NCI-H774 (cell line): Measurements from ENCODE around the gene FNDC11.

Experiments used
- DNase-seq: peaks from one replicate; lab custom pipeline; 2025; lab: John Stamatoyannopoulos, UW

Gene FNDC11

DNA sequence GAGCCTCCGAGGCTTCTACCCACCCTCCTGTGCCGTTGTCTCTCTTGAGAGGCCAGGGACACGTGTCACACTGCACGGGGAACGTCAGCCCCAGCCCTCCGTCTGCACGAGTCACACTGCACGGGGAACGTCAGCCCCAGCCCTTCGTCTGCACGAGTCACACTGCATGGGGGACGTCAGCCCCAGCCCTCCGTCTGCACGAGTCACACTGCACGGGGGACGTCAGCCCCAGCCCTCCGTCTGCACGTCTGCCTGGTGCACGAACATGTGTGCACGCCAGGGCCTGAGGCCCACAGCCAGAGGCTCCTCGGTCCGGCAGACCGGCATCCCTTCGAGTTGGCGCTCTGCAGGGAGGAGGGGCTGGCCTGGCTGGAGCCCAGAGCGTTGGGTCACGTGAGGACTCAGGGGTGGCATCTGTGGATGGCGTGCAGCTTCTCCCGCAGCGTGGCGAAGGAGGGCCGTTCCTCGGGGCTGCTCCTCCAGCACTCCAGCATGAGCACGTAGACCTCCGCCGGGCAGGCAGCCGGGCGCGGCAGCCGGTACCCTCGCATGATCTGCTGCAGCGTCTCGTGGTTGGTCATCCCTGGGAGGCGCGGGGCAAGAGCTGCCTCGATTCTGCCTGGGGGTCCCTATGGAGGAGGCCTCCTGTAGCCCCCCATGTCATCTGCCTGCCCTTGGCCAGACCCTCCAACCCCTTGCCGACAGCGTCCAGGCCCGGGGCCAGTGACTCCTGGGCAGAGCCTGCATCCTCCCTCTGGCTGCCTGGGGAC, 13.4 kb upstream of the FNDC11 start:
- no peak for DNase-seq

DNA sequence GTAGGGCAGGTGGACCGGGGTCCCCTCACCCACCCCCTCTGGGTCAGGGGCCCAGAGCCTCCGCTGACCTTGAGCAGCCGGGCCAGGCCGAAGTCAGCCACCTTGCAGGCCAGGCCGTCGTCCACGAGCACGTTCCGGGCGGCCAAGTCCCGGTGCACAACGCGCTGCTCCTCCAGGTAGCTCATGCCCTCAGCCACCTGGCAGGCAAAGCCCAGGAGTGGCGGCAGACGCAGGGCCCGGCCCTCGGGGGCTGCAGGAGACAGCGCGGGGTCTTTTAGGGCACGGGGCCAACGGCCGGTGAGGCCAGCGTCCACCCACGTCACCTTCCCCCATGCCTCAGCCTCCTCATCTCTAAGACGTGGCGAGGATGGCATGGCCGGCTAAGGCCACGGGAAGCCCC, 12.6 kb upstream of the FNDC11 start:
- DNase-seq = no peak

DNA sequence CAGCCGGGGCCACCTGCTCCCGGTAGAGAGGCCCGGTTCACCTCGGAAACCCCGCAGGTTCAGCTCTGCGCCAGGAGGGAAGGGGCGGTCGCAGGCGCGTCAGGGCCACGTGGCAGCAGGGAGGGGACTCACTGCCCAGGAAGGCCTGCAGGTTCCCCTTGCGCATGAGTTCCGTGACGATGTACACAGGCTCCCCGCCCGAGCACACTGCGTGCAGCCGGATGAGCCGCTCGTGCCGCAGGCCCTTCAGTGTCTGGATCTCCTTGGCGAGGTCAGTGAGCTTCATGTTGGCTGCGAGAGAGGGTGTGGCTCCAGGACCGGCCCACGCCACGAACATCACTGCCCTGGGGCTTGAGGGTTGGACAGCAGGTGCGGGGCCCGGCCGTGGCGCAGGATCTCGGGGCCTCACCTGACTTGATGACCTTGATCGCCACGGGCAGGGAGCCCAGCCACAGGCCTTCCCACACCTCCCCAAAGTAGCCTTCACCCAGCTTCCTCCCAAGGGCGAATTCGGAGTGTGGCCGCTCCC, 11.9 kb upstream of the FNDC11 start:
- DNase-seq = peak; percentile 27

DNA sequence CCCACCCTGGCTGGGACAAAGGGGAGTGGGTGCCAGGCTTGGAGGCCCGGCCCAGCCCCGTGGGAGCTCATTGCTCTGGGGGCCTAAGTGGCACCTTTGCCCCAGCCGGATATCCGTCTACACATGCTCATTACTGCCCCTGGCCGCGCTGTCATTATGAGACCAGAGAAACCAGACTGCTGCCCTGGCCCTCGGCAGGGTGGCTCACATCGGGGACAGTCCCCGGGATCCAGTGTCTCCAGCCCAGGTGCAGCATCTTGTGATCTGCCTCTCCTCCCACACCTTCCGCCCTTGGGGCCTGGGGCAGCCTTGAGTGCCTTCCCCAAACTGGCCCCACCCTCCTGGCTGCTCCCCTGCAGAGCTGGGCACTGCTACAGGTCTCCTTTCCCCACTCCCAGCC, 11.3 kb upstream of the FNDC11 start:
- DNase-seq = no peak

DNA sequence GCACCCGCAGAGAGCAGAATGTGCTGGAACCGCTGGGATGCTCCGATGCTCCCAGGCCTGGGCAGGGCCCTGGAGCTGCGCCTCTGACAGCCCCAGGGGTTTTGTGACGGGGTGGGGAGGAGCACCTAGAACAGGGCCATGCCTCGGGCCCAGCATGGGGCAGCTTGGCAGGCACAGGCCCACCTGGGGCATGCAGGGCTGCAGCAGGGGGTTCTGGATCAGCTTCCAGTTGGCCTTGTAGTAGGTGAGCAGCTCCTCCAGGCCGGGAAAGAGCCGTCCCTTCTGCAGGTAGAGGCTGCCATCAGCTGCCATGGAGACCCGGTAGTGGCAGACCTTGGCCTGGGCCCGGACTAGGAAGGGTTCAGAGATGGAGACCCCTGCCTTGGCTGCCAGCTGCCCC, 10.8 kb upstream of the FNDC11 start:
- no peak for DNase-seq

DNA sequence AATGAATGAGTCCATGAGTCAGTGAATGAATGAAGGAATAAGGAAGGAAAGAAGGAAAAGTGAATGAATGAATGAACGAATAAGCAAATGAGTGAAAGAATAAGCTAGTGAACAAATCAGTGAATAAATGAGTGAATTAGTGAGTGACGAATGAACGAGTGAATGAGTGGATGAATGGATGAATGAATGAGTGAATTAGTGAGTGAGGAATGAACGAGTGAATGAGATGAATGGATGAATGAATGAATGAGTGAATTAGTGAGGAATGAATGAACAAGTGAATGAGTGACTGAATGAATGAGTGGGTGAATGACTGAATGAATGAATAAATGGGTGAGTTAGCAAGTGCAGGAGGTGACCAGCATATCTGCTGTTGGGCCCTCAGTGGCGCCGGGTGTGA, 10.2 kb upstream of the FNDC11 start:
- DNase-seq = no peak

DNA sequence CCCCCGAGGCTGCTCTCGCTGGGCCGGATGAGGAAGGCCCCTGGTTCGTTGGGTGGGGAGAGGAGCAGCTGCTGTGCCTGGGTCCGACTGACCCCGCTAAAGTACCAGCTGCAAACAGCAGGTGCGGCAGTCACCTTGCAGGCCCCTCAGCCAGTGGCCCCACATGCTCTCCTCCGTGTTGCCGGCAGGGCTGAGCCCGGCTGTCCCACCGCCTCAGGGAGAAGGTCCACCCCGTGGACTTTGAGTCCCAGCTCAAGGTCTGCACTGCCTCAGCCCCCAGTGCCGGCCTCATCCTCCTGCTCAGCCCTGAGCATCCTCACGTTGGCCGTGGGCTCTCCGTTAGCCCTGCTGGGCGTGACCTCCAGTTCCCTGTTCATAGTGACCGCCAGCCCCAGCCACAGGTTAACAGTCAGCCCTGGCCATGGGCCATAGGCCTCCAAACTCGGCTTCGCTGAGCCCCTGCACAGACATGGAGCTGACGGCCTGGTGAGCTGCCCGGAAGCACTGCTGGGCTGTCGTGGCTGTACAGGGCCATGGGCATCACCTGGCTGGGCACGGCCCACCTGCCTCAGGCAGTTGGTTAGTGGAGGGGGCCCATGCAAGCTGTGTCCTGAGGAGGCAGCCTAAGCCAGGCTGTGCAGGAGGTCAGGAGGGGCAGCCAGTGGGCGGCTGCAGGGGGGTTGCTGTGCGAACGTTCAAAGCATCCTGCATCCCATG, 9.6 kb upstream of the FNDC11 start:
- no peak for DNase-seq

DNA sequence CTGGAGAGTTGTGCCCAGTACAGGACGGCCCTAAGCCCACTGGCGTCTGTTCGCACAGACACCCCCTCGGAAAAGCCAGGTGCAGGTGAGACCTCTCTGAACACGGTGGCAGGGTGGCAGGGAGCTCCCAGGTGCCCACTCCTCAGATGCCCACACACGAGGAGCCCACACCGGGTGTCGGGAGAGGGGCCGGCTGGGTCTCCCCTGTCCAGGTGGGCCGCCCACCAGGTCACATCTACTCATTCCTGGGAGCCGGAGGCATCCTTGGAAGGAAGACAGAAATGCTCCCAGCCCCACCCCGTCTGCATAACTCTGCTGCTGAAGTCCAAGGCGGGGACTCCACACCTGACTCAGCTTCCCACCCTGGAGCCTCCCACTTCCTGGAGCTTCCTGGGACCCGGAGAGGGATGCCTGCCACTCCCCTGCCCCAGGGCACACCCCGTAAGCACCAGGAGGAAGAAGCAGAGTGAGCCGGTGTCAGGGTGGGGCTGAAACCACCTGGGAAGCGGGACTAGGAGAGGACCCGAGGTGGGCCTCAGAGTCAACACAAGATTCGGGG, 8.9 kb upstream of the FNDC11 start:
- no peak for DNase-seq

DNA sequence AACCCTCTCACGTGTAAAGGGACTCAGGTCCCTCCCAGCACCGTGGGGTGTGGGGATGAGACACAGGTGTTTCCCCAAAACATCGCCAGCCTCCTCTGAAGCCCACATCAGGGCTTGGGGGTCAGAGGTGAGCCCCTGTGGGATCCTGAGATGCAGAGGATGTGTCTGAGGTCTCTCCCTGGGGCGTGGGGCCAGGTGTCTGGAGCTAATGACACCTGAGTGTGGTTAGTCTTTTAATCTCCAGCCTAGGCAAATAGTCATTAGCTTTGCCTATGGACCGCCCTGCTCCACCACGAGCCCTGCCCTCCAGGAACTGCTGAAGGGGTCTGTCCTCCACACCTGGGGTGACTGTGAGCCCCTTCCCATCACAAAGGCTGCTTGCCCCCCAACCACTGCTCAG, 8.1 kb upstream of the FNDC11 start:
- no peak for DNase-seq

DNA sequence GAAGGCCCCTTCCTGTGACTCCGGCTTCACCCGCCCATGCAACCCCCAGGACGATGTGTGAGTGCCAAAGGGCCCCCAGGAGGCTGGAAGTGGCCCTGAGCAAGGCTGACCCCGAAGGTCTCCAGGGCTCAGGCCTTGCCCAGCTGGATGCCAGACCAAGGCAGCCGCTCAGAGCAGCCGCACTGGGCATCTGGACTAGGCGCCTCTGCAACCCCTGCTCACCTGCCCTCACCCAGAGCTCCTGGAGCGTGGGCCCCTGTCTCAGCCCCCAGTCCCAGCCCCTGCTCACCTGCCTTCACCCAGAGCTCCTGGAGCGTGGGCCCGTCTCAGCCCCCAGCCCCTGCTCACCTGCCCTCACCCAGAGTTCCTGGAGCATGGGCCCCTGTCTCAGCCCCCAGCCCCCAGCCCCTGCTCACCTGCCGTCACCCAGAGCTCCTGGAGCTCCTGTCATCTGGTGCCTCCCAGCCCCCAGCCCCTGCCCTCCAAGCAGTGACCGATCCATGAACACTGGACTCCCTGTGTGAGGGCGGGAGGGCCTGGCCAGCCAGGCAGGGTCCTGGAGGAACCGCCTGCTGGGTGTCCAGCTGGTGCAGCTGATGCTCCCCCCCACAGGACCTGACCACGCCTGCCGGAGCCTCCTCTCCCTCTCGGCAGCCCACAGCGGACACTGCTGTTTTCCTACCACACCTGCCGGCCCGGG, 7.6 kb upstream of the FNDC11 start:
- DNase-seq = no peak

DNA sequence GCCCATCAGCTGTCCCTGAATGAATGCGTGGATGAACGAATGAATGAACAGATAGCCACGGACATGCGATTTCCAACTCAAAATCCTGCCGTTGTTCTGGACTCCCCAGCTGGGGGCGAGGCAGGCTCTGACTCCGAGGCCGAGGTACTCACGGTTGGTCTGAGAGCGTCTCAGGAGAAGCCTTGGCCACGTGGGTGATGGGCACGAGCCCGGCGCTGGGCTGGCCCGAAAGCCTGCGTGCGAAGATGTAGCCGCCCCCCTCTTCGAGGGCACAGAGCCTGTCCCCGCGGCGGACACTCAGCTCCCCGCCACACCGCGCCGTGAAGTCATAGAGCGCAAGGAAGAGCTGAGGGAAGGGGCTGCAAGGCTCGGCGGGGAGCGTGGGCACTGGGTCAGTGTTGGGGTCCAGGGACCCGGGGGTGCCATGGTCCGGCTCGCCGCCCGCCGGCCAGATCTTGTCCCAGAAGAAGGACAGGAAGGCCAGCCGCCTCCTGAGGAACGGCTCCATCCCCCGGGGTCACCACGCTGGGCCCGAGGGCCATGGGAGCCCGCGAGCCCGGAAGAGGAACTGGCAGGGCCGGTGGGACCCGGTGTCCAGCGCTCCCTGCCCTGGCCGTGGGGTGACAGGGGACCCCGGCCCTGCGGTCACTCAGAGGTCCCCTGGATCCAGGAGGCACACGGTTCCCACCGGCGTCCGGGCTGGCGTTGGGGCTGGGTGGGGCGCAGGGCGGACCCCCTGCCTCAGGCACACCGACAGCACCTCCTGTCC, 6.8 kb upstream of the FNDC11 start:
- no peak for DNase-seq

DNA sequence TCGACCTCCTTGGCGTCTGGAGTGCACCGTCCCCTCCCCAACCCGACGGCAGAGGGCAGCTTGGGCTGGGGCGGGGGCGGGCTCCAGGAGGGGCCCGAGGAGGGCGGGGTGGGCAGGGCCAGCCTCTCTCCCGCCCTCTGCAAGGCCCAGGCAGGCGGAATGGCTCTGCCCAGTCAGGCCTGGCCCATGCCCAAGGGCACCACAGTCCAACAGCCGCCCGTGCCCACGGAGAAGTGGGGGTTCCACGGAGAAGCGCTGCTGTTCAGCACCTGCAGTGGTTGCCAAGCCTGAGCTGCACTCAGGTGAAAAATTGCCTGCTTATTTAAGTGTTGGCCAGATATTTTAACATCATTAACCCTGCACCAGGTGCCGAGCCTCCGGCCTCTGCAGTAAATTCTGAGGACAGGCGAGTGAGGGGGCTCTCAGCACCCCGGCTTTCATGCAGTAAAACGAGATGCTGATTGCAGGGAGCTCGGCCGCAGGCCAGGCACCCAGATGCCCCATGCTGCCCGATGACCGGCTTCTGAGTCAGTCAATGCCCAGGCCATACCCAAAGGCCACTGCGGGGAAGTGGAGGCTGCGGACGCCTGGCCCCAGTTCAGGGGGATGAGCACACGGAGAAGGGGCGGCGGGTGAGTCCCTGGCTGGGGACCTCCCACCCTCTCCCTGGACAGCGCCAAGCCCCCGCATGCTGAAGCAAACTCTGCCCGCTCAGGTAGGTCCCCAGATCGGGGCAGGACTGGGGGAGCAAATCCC, 6.1 kb upstream of the FNDC11 start, which contains the start of gene SRMS:
TSS of gene SRMS (minus strand) at position 25 of the 756 bp plus-strand sequence. CDS start 286 bp downstream, outside the sequence.
- no peak for DNase-seq

DNA sequence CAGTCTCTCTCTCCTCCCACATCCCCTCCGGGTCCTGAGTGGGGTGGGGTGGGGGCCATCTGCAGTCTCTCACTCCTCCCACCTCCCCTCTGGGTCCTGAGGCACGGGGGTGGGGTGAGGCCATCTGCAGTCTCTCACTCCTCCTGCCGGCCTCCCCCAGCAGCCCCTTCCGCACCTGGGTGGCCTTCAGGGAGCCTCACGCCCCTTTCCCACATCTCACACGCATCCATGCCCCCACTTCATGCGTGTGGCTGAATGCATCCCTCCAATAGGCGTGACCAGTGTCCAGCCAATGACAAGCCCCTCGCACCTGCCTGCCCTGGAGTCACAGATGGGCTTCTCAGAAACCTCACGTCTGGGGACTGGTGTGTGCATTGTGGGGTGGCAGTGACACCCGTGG, 5.4 kb upstream of the FNDC11 start:
- no peak for DNase-seq

DNA sequence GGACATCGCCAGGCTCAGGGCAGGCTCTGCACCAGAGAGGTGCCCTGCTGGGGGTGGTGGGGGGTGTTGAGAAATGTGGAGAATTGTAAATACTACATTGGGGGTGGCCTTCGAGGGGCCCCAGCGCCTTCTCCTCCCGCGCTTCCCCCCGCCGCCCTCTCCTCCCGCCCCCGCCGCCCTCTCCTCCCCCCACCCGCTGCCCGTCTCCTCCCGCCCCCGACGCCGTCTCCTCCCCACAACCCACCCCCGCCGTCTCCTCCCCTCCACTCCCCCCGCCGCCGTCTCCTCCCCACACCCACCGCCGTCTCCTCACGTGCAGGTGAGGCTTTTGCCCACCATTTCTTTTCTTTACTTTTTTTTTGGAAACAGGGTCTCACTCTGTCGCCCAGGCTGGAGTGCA, 4.9 kb upstream of the FNDC11 start:
- DNase-seq = no peak

DNA sequence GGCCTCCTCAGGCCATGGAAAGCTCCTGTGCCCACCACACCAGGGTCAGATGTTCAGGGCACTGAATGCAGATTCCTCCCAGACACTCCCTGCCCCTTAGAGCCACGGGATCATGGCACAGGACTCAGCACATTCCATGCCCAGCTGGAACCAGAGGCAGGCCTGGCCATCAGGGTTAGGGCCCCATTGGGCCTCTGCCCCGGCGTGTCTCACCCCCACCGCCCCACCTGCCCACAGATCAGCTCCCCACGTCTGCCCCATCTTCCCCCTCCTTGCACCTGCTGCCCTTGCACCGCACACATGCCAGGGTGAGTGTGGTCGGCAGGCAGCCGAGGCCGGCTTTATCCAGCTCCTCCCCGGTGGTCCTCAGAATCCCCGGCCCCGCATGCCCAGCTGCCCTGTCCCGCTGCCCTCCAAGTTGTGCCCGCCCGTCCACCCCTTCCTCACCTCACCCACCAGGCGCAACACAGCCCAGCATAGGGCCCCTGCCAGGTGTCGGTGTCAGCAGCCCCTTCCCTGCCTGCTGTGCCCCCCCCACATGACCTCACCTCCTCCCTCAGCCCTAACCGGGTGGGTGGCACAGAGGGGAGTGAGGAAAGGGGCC, 4.2 kb upstream of the FNDC11 start:
- no peak for DNase-seq

DNA sequence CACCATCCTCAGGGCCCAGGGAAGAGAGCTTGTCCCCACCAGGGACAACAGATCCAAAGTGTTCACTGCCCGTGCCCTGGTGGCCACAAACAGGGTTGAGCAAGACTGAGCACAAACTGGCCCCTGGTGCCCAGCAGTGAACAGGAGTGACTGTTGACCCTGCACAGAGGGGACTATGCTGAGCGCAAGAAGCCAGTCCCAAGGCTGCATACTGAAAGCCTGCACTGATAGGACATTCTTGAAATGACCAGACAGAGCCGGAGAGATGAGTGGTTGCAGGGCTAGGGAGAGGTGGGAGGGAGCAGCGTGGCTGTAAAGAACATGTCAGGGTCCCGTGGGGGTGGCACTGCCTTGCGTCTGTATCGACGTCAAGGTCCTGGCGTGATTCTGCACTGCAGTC, 2.9 kb upstream of the FNDC11 start:
- no peak for DNase-seq

DNA sequence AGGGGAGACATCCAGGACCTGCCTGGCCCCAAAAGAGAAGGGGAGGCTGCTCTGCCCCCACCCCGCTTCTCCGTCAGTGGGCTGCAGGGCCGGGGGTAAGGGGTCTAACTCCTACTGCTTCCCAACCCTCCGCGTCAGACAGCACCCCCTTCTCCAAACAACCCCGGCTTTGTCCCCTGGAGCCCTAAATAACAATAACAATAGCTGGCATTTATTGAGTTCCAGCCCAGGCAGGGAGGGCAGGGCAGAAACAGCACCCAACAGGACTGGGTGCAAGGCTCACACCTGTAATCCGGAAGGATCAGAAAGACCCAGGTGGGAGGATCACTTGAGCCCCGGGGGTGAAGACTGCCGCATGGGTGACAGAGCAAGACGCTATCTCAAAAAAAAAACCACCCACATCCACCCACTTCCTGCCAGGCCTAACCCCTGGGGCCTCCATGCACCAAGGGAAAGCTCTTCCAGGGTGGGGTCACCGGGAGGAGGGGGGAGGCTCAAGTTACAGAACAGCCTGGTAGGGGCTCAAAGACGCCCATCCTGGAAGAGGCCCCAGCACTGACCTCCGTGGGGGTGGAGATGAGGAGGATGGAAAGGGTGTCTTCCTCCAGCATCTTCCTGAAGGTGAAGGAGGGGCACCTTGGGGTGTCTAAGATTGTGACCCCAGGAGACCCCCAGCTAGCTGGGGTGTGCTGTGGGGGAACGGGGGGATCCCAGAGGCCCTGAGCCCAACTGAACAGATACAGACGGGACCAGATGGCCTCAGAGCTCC, 1.3 kb upstream of the FNDC11 start:
- no peak for DNase-seq

DNA sequence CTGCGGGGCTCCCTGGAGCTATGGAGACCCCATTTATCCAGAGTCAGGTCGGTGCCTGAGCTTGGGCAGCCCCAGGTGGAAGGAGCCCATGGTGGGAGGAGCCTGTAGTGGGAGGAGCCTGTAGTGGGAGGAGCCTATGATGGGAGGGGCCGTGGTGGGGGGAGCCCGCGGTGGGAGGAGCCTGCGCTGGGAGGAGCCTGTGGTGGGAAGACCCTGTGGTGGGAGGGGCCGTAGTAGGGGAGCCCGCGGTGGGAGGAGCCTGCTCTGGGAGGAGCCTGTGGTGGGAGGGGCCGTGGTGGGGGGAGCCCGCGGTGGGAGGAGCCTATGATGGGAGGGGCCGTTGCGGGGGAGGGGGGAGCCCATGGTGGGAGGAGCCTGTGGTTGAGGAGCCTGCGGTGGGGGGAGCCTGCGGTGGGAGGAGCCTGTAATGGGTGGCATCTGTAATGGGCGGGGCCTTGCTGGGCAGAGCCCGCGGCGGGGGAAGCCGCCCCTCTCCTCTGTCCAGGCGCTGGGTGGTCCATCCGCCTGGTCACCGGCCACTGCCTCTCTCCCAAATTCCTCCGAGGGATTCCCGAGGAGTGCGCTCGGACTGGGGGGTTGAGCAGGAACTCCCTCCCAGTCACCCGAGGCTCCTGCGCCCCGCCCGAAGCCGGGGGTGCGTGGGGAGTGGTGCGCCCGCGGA, 567 bp upstream of the FNDC11 start:
- DNase-seq = peak; percentile 73
